VCaP (cell line): ENCODE data around the gene PAPPA2.
"Not testable (repeated sequence)": the region's sequence is repeated elsewhere in the genome, so short reads cannot be mapped to it uniquely, and the experiment has no call there.

Experiments
- H3K27ac ChIP-seq: fragments of 450-650 bp; 2 replicates; pipeline ENCODE4 v1.5.1; 2017
- CTCF ChIP-seq: fragments of 450-650 bp; conservative IDR thresholded peaks from 2 replicates; pipeline ENCODE4 v1.5.1; 2017; ENCODE audit warnings: mild to moderate bottlenecking, moderate library complexity

The PAPPA2 gene

DNA sequence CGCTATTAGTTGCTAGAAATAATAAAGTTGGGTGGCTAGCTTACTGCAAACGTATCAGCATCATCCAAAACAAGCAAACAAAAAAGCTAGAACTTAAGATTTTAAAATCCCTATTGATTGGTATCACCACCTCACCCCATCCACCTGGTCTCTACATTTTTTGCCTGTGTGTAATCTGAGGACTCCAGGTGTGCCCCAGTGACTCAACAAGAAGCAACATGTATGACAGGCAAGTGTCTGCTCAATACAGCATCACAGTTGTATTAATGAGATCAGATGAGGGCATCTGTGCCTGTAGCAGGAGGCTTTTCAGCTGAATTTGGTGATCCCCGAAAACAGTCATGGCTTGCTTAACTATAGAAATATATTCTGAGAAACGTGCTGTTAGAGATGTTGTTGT is 14.6 kb upstream of the PAPPA2 start:
- TF ChIP-seq CTCF = no peak
- H3K27ac ChIP-seq = no peak overlapping the region

DNA sequence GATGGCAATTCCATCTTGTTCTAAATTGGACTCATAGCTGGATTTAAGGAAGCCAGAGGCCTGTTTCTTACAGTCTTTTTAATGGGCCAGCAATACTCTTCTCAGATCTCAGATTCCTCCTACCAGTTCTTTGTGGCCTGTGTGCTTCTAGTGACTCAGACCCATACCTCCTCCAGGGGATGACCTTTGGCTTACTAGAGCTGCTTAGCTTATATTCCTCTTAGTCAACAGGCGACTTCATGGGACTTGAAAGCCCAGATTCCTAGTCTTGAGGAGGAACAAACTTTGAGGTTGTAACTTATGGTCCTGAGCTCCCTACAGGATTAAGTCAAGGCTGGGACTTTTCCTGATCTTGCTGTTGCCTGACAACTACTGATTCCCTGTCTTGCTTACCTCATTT is 12.4 kb upstream of the PAPPA2 start:
- no peak overlapping the region for H3K27ac ChIP-seq
- no peak for TF ChIP-seq CTCF

DNA sequence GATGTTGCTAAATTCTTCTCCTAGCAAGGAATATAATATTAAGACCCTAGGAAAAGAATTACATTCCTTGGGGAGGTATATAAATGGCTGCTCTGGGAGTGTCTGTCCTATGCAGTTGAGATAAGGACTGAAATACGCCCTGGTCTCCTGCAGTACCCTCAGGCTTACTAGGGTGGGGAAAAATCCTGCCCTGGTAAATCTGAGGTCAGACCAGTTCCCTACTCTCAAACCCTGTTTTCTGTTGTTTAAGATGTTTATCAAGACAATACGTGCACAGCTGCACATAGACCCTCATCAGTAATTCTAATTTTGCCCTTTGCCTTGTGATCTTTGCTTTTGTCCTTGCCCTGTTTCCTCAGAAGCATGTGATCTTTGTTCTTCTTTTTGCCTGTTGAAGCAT is 11.2 kb upstream of the PAPPA2 start:
- H3K27ac ChIP-seq = not testable (repeated sequence)

- TF ChIP-seq CTCF = no peak
- no peak overlapping the region for H3K27ac ChIP-seq
These were observed 6.2 kb upstream of the PAPPA2 start for GRCh38 chr1:176456795-176457194.

- no peak overlapping the region for H3K27ac ChIP-seq
- no peak for TF ChIP-seq CTCF
These were observed 2.2 kb upstream of the PAPPA2 start for GRCh38 chr1:176460544-176461336.

DNA sequence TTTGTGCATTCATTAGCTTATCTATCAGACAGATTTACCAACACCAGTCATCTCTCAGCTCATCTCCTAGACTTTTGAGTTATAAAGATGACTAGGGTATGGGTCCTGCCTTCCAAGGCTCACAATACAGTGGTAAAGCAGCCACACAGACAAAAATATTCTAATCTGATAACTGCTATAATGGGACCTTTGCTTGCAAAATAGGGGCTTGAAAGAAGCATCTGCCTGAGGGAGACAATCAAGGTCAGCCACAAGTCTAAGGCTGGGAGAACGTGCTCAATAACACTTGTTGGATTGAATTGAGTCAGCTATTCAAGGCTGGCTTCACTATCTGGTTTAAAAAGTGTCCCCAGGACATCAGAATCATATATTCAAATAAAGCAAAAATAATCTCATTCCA is 1.4 kb upstream of the PAPPA2 start:
- H3K27ac ChIP-seq = no peak overlapping the region
- TF ChIP-seq CTCF = no peak

DNA sequence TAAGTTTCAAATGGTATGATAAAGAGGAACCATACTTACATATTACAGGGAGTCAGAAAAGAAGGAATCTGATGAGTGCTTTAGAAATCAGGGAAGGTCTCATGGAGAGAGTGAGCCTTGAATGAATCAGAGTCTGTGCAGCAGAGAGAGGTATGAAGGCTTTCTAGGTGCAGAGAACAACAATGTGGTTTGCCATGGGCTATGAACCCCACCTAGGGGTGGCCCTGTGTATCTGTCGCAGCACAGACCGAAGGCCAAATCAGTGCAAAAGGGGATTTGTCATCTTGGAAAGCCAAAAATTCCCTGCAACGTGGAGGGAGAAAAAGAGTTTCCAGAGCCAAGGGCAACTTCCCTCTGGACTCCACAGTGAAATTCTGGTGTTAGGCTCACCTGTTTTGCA is 3.5 kb downstream of the PAPPA2 start:
- TF ChIP-seq CTCF = no peak
- H3K27ac ChIP-seq = no peak overlapping the region

GRCh38 chr1:176469450-176470010 is 6.6 kb downstream of the PAPPA2 start:
- H3K27ac ChIP-seq = no peak overlapping the region
- no peak for TF ChIP-seq CTCF
